Measurements from ENCODE around the gene PDE4D.

The PDE4D gene

DNA sequence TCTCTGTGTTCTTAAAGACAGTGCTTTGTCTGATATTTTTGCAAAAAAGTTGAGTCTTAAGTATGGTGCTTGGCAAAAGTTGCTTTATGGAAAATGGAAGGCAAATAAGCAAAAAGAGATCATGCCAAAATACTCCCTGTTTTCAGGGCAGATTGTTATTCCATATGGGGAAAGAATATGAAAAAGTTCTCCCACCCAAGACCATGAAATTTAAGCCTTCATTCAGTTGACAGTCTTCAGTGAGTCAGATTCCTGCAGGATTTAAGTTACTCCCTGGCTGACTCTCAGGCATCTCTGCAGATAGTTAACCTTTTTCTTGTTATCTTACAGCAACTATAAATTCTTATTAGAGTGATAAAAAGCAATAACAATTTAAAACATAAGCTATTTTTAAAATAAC is 601.6 kb downstream of the PDE4D start:
- no peaks in the 10 kb centered on the region for H3K36me3 ChIP-seq (ENCODE audit: control insufficient read depth in 1 of 2, insufficient read depth in 2 of 2, low read depth in 1 of 2, low read length in 2 of 2)
- H3K9me3 ChIP-seq (ENCODE audit: control insufficient read depth, low read length), result no peaks in the 10 kb centered on the region
- no peak overlapping the region for H3K9ac ChIP-seq (ENCODE audit: low read length)
- H3K27me3 ChIP-seq (ENCODE audit: control insufficient read depth in 1 of 2, insufficient read depth in 1 of 2, low read length in 2 of 2), result no peaks in the 10 kb centered on the region
- no peak overlapping the region for H3K27ac ChIP-seq (ENCODE audit: low read length, poor library complexity, severe bottlenecking)
- peaks cover 3% of the 10 kb centered on the region for H3K4me1 ChIP-seq (ENCODE audit: control insufficient read depth, insufficient read depth, low read depth, low read length)
- no peak overlapping the region for H2BK5ac ChIP-seq (ENCODE audit: low read depth, low read length, poor library complexity, severe bottlenecking)
- H3K4me3 ChIP-seq (ENCODE audit: insufficient read depth in 1 of 2, low read depth in 1 of 2, low read length in 2 of 2), result no peak overlapping the region
- no peak overlapping the region for H3K23ac ChIP-seq (ENCODE audit: low read length in 2 of 2)
- H3K18ac ChIP-seq (ENCODE audit: low read depth in 1 of 2, low read length in 2 of 2), result no peak overlapping the region
- H3K14ac ChIP-seq (ENCODE audit: low read length in 2 of 2), result no peak overlapping the region
- H2AK5ac ChIP-seq (ENCODE audit: low read length, severe bottlenecking), result no peak overlapping the region
- H2BK12ac ChIP-seq (ENCODE audit: low read length in 2 of 2), result no peak overlapping the region
- H2BK120ac ChIP-seq (ENCODE audit: low read depth, low read length), result no peak overlapping the region
- H2BK15ac ChIP-seq (ENCODE audit: low read depth, poor library complexity, severe bottlenecking), result no peak overlapping the region
- H3K4ac ChIP-seq (ENCODE audit: low read depth in 1 of 2, low read length in 2 of 2), result no peak overlapping the region
- no peak overlapping the region for H2AFZ ChIP-seq (ENCODE audit: low read depth, low read length)
- no peak overlapping the region for H4K8ac ChIP-seq (ENCODE audit: low read length)
- no peak overlapping the region for H3K4me2 ChIP-seq (ENCODE audit: low read length, poor library complexity, severe bottlenecking)
- peaks cover 5% of the 10 kb centered on the region for H3K79me1 ChIP-seq (replicated peaks; ENCODE audit: low read length, poor library complexity, severe bottlenecking)
- no peak for DNase-seq
- no peak overlapping the region for H4K91ac ChIP-seq (ENCODE audit: low read length)

- H2AFZ ChIP-seq (ENCODE audit: low read depth, low read length), result no peak overlapping the region
- 33% methylated on average over 1 of the region's 2 CpGs for WGBS
- no peak overlapping the region for H3K4me2 ChIP-seq (ENCODE audit: low read length, poor library complexity, severe bottlenecking)
- H3K18ac ChIP-seq (ENCODE audit: low read depth in 1 of 2, low read length in 2 of 2), result no peak overlapping the region
- no peak overlapping the region for H3K23ac ChIP-seq (ENCODE audit: low read length in 2 of 2)
- H2BK12ac ChIP-seq (ENCODE audit: low read length in 2 of 2), result no peak overlapping the region
- no peak overlapping the region for H2BK120ac ChIP-seq (ENCODE audit: low read depth, low read length)
- no peak overlapping the region for H2BK15ac ChIP-seq (ENCODE audit: low read depth, poor library complexity, severe bottlenecking)
- peaks cover 2% of the 10 kb centered on the region for H3K4me1 ChIP-seq (ENCODE audit: control insufficient read depth, insufficient read depth, low read depth, low read length)
- no peak overlapping the region for H4K91ac ChIP-seq (ENCODE audit: low read length)
- H3K36me3 ChIP-seq (ENCODE audit: control insufficient read depth in 1 of 2, insufficient read depth in 2 of 2, low read depth in 1 of 2, low read length in 2 of 2), result no peaks in the 10 kb centered on the region
- no peak overlapping the region for H3K4ac ChIP-seq (ENCODE audit: low read depth in 1 of 2, low read length in 2 of 2)
- H3K4me3 ChIP-seq (ENCODE audit: insufficient read depth in 1 of 2, low read depth in 1 of 2, low read length in 2 of 2), result no peak overlapping the region
- no peak overlapping the region for H3K27ac ChIP-seq (ENCODE audit: low read length, poor library complexity, severe bottlenecking)
- no peak overlapping the region for H4K8ac ChIP-seq (ENCODE audit: low read length)
- peaks cover 5% of the 10 kb centered on the region for H3K79me1 ChIP-seq (replicated peaks; ENCODE audit: low read length, poor library complexity, severe bottlenecking)
- H2BK5ac ChIP-seq (ENCODE audit: low read depth, low read length, poor library complexity, severe bottlenecking), result no peak overlapping the region
- H3K9me3 ChIP-seq (ENCODE audit: control insufficient read depth, low read length), result no peaks in the 10 kb centered on the region
- no peak overlapping the region for H2AK5ac ChIP-seq (ENCODE audit: low read length, severe bottlenecking)
- no peaks in the 10 kb centered on the region for H3K27me3 ChIP-seq (ENCODE audit: control insufficient read depth in 1 of 2, insufficient read depth in 1 of 2, low read length in 2 of 2)
- no peak overlapping the region for H3K9ac ChIP-seq (ENCODE audit: low read length)
- DNase-seq, result no peak
- H3K14ac ChIP-seq (ENCODE audit: low read length in 2 of 2), result no peak overlapping the region
Observed at GRCh38 chr5:59287884-59288283, 605.6 kb downstream of the PDE4D start.

DNA sequence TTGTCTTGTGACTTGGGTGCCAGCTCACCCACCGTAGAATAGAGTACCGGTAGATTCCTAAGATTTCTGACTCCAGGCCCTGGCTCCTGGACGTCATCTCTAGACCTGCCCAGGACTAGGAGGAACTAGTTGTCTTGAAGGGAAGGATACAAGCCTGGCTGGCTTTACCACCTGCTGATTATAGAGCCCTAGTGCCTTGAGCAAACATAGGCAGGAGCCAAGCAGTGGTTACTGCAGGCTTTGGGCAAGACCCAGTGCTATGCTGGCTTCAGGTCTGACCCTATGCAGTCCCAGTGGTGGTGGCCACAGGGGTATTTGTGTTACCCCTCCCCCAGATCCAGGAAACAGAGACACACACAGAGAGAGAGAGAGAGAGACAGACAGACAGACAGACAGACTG is 606.2 kb downstream of the PDE4D start:
- Histone ChIP-seq H4K8ac (ENCODE audit: low read length) (no peak overlapping the region), H2BK120ac (ENCODE audit: low read depth, low read length) (no peak overlapping the region), H3K9me3 (ENCODE audit: control insufficient read depth, low read length) (no peaks in the 10 kb centered on the region), H3K9ac (ENCODE audit: low read length) (no peak overlapping the region), H2BK12ac (ENCODE audit: low read length in 2 of 2) (no peak overlapping the region), H3K36me3 (ENCODE audit: control insufficient read depth in 1 of 2, insufficient read depth in 2 of 2, low read depth in 1 of 2, low read length in 2 of 2) (no peaks in the 10 kb centered on the region), H3K4me1 (ENCODE audit: control insufficient read depth, insufficient read depth, low read depth, low read length) (peaks cover 2% of the 10 kb centered on the region), H3K18ac (ENCODE audit: low read depth in 1 of 2, low read length in 2 of 2) (peak overlapping the region in 1 of 2 experiments; percentile 22), H3K27me3 (ENCODE audit: control insufficient read depth in 1 of 2, insufficient read depth in 1 of 2, low read length in 2 of 2) (no peaks in the 10 kb centered on the region), H2AK5ac (ENCODE audit: low read length, severe bottlenecking) (no peak overlapping the region), H2AFZ (ENCODE audit: low read depth, low read length) (no peak overlapping the region), H3K23ac (ENCODE audit: low read length in 2 of 2) (no peak overlapping the region), H3K4ac (ENCODE audit: low read depth in 1 of 2, low read length in 2 of 2) (no peak overlapping the region), H3K4me2 (ENCODE audit: low read length, poor library complexity, severe bottlenecking) (no peak overlapping the region), H3K4me3 (ENCODE audit: insufficient read depth in 1 of 2, low read depth in 1 of 2, low read length in 2 of 2) (no peak overlapping the region), H2BK5ac (ENCODE audit: low read depth, low read length, poor library complexity, severe bottlenecking) (no peak overlapping the region), H3K27ac (ENCODE audit: low read length, poor library complexity, severe bottlenecking) (no peak overlapping the region), H3K79me1 (replicated peaks; ENCODE audit: low read length, poor library complexity, severe bottlenecking) (peaks cover 5% of the 10 kb centered on the region), H3K14ac (ENCODE audit: low read length in 2 of 2) (no peak overlapping the region), H2BK15ac (ENCODE audit: low read depth, poor library complexity, severe bottlenecking) (no peak overlapping the region), H4K91ac (ENCODE audit: low read length) (peak overlapping the region; percentile 46)
- WGBS, result 90% methylated on average over 3 of the region's 3 CpGs
- DNase-seq, result no peak

DNA sequence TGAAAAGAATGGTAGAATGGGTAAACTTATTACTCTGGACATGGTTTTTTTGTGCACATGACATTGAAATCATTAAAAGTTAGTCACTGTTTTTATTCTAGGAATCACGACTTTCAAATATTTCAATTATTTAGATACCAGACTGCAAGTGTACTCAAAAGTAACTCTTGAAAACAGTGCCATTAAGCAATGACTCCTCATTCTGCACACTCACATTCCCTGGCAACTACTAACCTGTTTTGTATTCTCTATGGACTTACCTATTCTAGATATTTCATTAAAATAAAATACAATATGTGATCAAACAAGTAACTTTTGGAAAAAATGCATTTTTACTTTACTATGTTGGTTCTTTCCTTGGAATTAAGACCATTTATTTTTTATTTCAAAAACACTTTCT is 607.0 kb downstream of the PDE4D start:
- no peak overlapping the region for H2BK12ac ChIP-seq (ENCODE audit: low read length in 2 of 2)
- no peak overlapping the region for H3K23ac ChIP-seq (ENCODE audit: low read length in 2 of 2)
- no peak for DNase-seq
- H3K36me3 ChIP-seq (ENCODE audit: control insufficient read depth in 1 of 2, insufficient read depth in 2 of 2, low read depth in 1 of 2, low read length in 2 of 2), result no peaks in the 10 kb centered on the region
- H3K4me1 ChIP-seq (ENCODE audit: control insufficient read depth, insufficient read depth, low read depth, low read length), result peaks cover 2% of the 10 kb centered on the region
- H3K4me2 ChIP-seq (ENCODE audit: low read length, poor library complexity, severe bottlenecking), result no peak overlapping the region
- H4K91ac ChIP-seq (ENCODE audit: low read length), result no peak overlapping the region
- no peaks in the 10 kb centered on the region for H3K27me3 ChIP-seq (ENCODE audit: control insufficient read depth in 1 of 2, insufficient read depth in 1 of 2, low read length in 2 of 2)
- no peak overlapping the region for H2BK5ac ChIP-seq (ENCODE audit: low read depth, low read length, poor library complexity, severe bottlenecking)
- H4K8ac ChIP-seq (ENCODE audit: low read length), result no peak overlapping the region
- H3K9me3 ChIP-seq (ENCODE audit: control insufficient read depth, low read length), result no peaks in the 10 kb centered on the region
- H3K14ac ChIP-seq (ENCODE audit: low read length in 2 of 2), result no peak overlapping the region
- 100% methylated on average over 1 of the region's 1 CpG for WGBS
- no peak overlapping the region for H2BK120ac ChIP-seq (ENCODE audit: low read depth, low read length)
- no peak overlapping the region for H3K9ac ChIP-seq (ENCODE audit: low read length)
- no peak overlapping the region for H2AFZ ChIP-seq (ENCODE audit: low read depth, low read length)
- H2AK5ac ChIP-seq (ENCODE audit: low read length, severe bottlenecking), result no peak overlapping the region
- H3K27ac ChIP-seq (ENCODE audit: low read length, poor library complexity, severe bottlenecking), result no peak overlapping the region
- no peak overlapping the region for H3K18ac ChIP-seq (ENCODE audit: low read depth in 1 of 2, low read length in 2 of 2)
- H2BK15ac ChIP-seq (ENCODE audit: low read depth, poor library complexity, severe bottlenecking), result no peak overlapping the region
- H3K4me3 ChIP-seq (ENCODE audit: insufficient read depth in 1 of 2, low read depth in 1 of 2, low read length in 2 of 2), result no peak overlapping the region
- H3K4ac ChIP-seq (ENCODE audit: low read depth in 1 of 2, low read length in 2 of 2), result no peak overlapping the region
- peaks cover 5% of the 10 kb centered on the region for H3K79me1 ChIP-seq (replicated peaks; ENCODE audit: low read length, poor library complexity, severe bottlenecking)

All from mesenchymal stem cell (in vitro differentiated cells and primary cell).